ENCODE results near the gene KRTAP4-11.
"Not testable (repeated sequence)": the region's sequence is repeated elsewhere in the genome, so short reads cannot be mapped to it uniquely, and the experiment has no call there.

DNA sequence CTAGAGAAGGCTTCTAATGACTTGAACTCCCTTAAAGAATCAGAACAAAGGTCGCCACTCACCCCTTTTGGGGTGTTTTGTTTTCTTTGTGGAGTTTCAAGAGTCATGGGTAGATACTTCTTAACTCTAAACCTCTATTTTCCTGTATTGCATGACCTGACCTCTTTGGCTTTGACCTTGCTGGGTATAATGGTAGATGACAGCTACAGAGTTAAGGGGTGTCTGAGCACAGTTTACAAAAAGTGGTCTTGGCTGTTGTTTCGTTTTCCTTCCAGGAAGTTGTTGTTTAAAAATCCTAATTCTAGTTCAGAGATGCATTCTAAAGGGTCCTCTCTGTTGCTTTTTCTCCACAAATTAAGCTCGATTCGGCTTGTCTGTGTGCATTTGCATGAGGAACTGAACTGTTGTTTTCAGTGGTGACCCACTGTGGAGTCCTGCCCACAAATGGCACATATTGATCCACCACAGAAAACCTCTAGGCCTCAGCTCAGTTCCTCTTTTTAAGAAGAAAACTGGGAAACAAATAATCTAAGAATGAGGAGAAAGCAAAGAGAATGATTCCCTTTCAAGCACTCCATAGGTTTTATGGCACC is 29.3 kb downstream of the KRTAP4-11 start:
- TF ChIP-seq, protein P1, sequence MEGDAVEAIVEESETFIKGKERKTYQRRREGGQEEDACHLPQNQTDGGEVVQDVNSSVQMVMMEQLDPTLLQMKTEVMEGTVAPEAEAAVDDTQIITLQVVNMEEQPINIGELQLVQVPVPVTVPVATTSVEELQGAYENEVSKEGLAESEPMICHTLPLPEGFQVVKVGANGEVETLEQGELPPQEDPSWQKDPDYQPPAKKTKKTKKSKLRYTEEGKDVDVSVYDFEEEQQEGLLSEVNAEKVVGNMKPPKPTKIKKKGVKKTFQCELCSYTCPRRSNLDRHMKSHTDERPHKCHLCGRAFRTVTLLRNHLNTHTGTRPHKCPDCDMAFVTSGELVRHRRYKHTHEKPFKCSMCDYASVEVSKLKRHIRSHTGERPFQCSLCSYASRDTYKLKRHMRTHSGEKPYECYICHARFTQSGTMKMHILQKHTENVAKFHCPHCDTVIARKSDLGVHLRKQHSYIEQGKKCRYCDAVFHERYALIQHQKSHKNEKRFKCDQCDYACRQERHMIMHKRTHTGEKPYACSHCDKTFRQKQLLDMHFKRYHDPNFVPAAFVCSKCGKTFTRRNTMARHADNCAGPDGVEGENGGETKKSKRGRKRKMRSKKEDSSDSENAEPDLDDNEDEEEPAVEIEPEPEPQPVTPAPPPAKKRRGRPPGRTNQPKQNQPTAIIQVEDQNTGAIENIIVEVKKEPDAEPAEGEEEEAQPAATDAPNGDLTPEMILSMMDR (IDR thresholded peaks at IDR 0.05; ENCODE audit: control extremely low read depth in 1 of 3, insufficient read depth in 1 of 3, low read depth in 1 of 3, low read length in 3 of 3) = not testable (repeated sequence)
- not testable (repeated sequence) for TF ChIP-seq GTF2F1 (IDR thresholded peaks at IDR 0.05; ENCODE audit: borderline replicate concordance, low read depth, low read length); POLR2A (IDR thresholded peaks at IDR 0.05; ENCODE audit: control extremely low read depth in 1 of 2, low read depth in 2 of 2, low read length in 2 of 2); CBX5 (IDR thresholded peaks at IDR 0.05; ENCODE audit: low read depth, low read length); YY1 (IDR thresholded peaks at IDR 0.05; ENCODE audit: low read depth, low read length); RXRA (IDR thresholded peaks at IDR 0.05; ENCODE audit: insufficient read depth, low read depth, low read length); EP300 (IDR thresholded peaks at IDR 0.05; ENCODE audit: borderline replicate concordance in 1 of 2, low read depth in 2 of 2, low read length in 2 of 2); POLR2AphosphoS5 (IDR thresholded peaks at IDR 0.05; ENCODE audit: low read depth, low read length); RFX5 (IDR thresholded peaks at IDR 0.05; ENCODE audit: borderline replicate concordance, low read depth, low read length)
- TF ChIP-seq, protein P2, sequence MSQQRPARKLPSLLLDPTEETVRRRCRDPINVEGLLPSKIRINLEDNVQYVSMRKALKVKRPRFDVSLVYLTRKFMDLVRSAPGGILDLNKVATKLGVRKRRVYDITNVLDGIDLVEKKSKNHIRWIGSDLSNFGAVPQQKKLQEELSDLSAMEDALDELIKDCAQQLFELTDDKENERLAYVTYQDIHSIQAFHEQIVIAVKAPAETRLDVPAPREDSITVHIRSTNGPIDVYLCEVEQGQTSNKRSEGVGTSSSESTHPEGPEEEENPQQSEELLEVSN (IDR thresholded peaks at IDR 0.05) = not testable (repeated sequence)
